Loucy (cell line): Measurements from ENCODE around the gene TAF11L14.

Experiments
- CTCF ChIP-seq: fragments of 200-600 bp; sonication (generic); conservative IDR thresholded peaks from 2 replicates; pipeline ENCODE4 v1.5.1; 2014; ENCODE audit warnings: mild to moderate bottlenecking, antibody characterized with exemption, low read length
- EZH2phosphoT487 ChIP-seq: fragments of 200-600 bp; IDR thresholded peaks from 2 replicates; pipeline ENCODE4 v1.6.1; 2018; ENCODE audit warnings: antibody characterized with exemption, mild to moderate bottlenecking, moderate library complexity, borderline replicate concordance

- no peak for TF ChIP-seq CTCF
- no peak for TF ChIP-seq EZH2phosphoT487
Observed at GRCh38 chr5:17604951-17605350, 29.3 kb upstream of the TAF11L14 start.
